ENCODE data around the gene ATP1A1. TPM values are rescaled to one million over a fixed set of nuclear protein-coding genes. Genes with fewer than 3 reads are reported as not detected.

ATP1A1 gene
- total RNA-seq, 3 donors from 2014 or later (not counting 1 experiment from before 2014, with no cell fraction given): 134 to 144 (median 140) TPM

DNA sequence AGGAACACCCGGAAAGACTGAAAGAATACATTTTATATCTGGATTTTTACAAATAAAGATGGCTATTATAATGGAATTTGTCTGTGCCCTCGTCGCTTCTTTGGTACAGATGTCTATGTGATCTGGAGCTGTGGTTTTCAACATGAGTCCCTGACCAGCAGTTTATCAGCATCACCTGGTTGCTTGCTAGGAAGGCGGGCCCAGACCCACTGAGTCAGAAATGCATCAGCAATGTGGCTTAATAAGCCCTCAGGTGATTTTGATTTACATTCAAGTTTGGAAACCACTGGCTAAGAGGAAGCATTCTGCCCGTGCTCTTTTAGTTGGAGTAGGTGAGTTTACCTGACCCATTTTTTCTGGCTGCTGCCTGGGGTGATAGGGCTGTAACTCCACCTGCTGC, 31.7 kb downstream of the ATP1A1 start:
- Mint-ChIP-seq H3K9me3 (no peaks in the 10 kb centered on the region), H3K27ac (peak overlapping the region in 1 of 2 donors; percentile 70), H3K27me3 (ENCODE audit: low read depth in 2 of 2) (no peaks in the 10 kb centered on the region), H3K4me3 (no peak overlapping the region), H3K4me1 (peaks cover 9 to 20% of the 10 kb centered on the region in 2 donors), H3K36me3 (peaks cover 16% of the 10 kb centered on the region)
- no peak for DNase-seq
- Histone ChIP-seq H3K36me3 (ENCODE audit: control insufficient read depth, insufficient read depth, low read length) (peaks cover 66% of the 10 kb centered on the region), H3K27ac (ENCODE audit: low read length) (no peak overlapping the region), H3K4me1 (ENCODE audit: control insufficient read depth, insufficient read depth, low read length) (peaks cover 9% of the 10 kb centered on the region), H3K4me3 (ENCODE audit: low read length) (no peak overlapping the region), H3K27me3 (ENCODE audit: control insufficient read depth, insufficient read depth, low read length) (no peaks in the 10 kb centered on the region), H3K9me3 (ENCODE audit: control insufficient read depth, insufficient read depth, low read length) (no peaks in the 10 kb centered on the region)
- 90% methylated on average over 5 of the region's 5 CpGs for WGBS (ENCODE audit: insufficient coverage)
- TF ChIP-seq, protein P1, sequence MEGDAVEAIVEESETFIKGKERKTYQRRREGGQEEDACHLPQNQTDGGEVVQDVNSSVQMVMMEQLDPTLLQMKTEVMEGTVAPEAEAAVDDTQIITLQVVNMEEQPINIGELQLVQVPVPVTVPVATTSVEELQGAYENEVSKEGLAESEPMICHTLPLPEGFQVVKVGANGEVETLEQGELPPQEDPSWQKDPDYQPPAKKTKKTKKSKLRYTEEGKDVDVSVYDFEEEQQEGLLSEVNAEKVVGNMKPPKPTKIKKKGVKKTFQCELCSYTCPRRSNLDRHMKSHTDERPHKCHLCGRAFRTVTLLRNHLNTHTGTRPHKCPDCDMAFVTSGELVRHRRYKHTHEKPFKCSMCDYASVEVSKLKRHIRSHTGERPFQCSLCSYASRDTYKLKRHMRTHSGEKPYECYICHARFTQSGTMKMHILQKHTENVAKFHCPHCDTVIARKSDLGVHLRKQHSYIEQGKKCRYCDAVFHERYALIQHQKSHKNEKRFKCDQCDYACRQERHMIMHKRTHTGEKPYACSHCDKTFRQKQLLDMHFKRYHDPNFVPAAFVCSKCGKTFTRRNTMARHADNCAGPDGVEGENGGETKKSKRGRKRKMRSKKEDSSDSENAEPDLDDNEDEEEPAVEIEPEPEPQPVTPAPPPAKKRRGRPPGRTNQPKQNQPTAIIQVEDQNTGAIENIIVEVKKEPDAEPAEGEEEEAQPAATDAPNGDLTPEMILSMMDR (IDR thresholded peaks at IDR 0.05): no peak
- ATAC-seq: no peak
- intact Hi-C loops (cut with micrococcal nuclease): no loop called here

DNA sequence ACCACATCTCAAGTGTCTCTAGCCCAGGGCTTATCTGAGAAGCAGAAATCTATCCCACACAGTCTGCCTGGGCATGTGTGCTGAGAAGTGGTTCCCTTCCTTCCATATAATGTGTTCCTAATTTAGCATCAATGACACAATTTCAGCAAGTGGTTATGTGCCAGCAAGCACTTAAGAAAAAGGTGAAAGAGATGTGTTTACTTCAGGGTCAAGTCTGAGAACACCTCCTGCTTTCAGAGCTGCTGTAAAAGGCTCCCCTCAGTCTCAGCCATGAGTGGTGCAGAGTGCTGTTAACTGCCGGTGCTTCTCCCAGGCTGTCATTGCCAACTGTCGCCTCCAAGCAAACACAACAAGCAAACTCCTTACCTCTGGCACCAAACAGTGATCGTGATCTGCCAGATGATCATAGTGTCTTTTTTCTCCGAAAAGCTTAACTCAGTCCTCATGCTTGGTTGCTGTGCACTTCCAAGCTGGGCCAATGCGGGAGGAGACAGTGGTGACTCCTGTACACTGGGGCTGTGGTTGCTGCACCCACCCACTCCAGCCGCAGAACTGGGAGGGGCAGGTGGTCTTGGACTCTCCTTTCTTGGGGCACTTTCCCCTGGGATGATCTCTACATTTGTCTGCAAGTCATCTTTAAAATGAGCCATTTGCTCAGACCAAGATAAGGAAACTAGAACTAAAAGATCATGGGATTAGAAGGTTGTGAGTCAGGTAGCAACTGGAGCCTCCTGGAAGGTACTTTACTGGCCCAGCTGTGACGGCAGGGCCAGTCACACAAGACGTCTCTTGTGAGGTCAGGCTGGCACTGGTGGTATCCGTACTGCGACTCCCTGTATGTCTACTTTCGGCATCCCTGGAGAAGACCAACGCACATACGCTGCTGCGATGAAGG, 32.4 kb downstream of the ATP1A1 start:
- TF ChIP-seq, protein P1 (IDR thresholded peaks at IDR 0.05): no peak
- Mint-ChIP-seq H3K9me3 (no peaks in the 10 kb centered on the region), H3K4me1 (peaks cover 9 to 20% of the 10 kb centered on the region in 2 donors), H3K27ac (peak overlapping the region in 1 of 2 donors; percentile 14), H3K4me3 (no peak overlapping the region), H3K27me3 (ENCODE audit: low read depth in 2 of 2) (no peaks in the 10 kb centered on the region), H3K36me3 (peaks cover 9% of the 10 kb centered on the region)
- Histone ChIP-seq H3K27ac (ENCODE audit: low read length) (no peak overlapping the region), H3K4me1 (ENCODE audit: control insufficient read depth, insufficient read depth, low read length) (peaks cover 9% of the 10 kb centered on the region), H3K27me3 (ENCODE audit: control insufficient read depth, insufficient read depth, low read length) (no peaks in the 10 kb centered on the region), H3K36me3 (ENCODE audit: control insufficient read depth, insufficient read depth, low read length) (peaks cover 58% of the 10 kb centered on the region), H3K4me3 (ENCODE audit: low read length) (no peak overlapping the region), H3K9me3 (ENCODE audit: control insufficient read depth, insufficient read depth, low read length) (no peaks in the 10 kb centered on the region)
- ATAC-seq (no peak), DNase-seq (no peak)
- WGBS (ENCODE audit: insufficient coverage): 91% methylated on average over 14 of the region's 14 CpGs
- intact Hi-C loops (cut with micrococcal nuclease): no loop called here

DNA sequence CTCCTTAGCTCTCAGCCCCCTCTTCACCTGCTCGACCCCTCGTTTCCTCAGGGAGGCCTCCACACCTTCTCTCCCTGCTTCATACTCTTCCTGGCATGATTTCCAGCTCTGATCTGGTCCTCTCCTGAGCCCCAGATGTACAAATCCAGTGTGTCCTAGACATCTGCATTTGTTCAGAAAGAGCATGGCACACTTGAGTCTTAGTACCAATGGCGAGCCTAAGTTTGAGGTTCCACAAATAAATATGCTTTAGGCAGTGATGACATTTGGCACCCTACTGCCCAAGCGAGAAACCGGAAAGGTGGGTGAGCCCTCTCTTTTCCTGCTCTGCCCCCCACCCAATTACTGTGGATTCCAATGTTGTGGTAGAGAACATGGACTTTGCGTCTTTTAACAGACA, 34.0 kb downstream of the ATP1A1 start:
- Histone ChIP-seq H3K36me3 (ENCODE audit: control insufficient read depth, insufficient read depth, low read length) (peaks cover 42% of the 10 kb centered on the region), H3K27me3 (ENCODE audit: control insufficient read depth, insufficient read depth, low read length) (no peaks in the 10 kb centered on the region), H3K4me1 (ENCODE audit: control insufficient read depth, insufficient read depth, low read length) (peaks cover 6% of the 10 kb centered on the region), H3K27ac (ENCODE audit: low read length) (no peak overlapping the region), H3K4me3 (ENCODE audit: low read length) (no peak overlapping the region), H3K9me3 (ENCODE audit: control insufficient read depth, insufficient read depth, low read length) (no peaks in the 10 kb centered on the region)
- Mint-ChIP-seq H3K27me3 (ENCODE audit: low read depth in 2 of 2) (no peaks in the 10 kb centered on the region), H3K4me1 (peaks cover 9 to 20% of the 10 kb centered on the region in 2 donors), H3K27ac (peak overlapping the region; percentile 14 to 51), H3K9me3 (no peaks in the 10 kb centered on the region), H3K36me3 (peaks cover 9% of the 10 kb centered on the region), H3K4me3 (no peak overlapping the region)
- TF ChIP-seq, protein P1 (IDR thresholded peaks at IDR 0.05): no peak
- intact Hi-C loops (cut with micrococcal nuclease): no loop called here
- ATAC-seq: no peak
- over 99% methylated on average over 5 of the region's 6 CpGs for WGBS (ENCODE audit: insufficient coverage)
- DNase-seq: no peak

Measured in natural killer cell (primary cell).